ENCODE measurements around the gene ZG16.

- TF ChIP-seq CTCF (IDR thresholded peaks at IDR 0.05; ENCODE audit: borderline replicate concordance, extremely low read depth, low read length, poor library complexity, severe bottlenecking) (no peak), EZH2 (IDR thresholded peaks at IDR 0.05; ENCODE audit: borderline replicate concordance, low read depth, low read length, severe bottlenecking) (no peak)
Observed at GRCh38 chr16:29779474-29779873, 1.4 kb downstream of the ZG16 start.

All from DND-41 (cell line).